GM19438 (cell line): ENCODE results near the gene GARNL3.

Source experiments
- ATAC-seq: cut with Tn5 transposase; IDR thresholded peaks from one replicate; pipeline ENCODE4 v1.9.1; 2021; ENCODE audit warnings: low read depth; ENCODE audit not compliant: unreplicated experiment

Gene GARNL3

GRCh38 chr9:127341152-127341551, 76.6 kb downstream of the GARNL3 start:
- no peak for ATAC-seq

- ATAC-seq = no peak
Measured at GRCh38 chr9:127344368-127345000, 79.9 kb downstream of the GARNL3 start.

GRCh38 chr9:127345566-127345965, 81.0 kb downstream of the GARNL3 start:
- no peak for ATAC-seq

GRCh38 chr9:127346584-127346983, 82.0 kb downstream of the GARNL3 start:
- ATAC-seq = no peak

- no peak for ATAC-seq
Measured at GRCh38 chr9:127347831-127348776, 83.5 kb downstream of the GARNL3 start.

GRCh38 chr9:127349483-127350113, 85.0 kb downstream of the GARNL3 start:
- no peak for ATAC-seq

GRCh38 chr9:127351182-127352166, 86.9 kb downstream of the GARNL3 start:
- ATAC-seq = no peak

GRCh38 chr9:127353882-127354281, 89.3 kb downstream of the GARNL3 start:
- ATAC-seq = no peak

GRCh38 chr9:127356906-127357305, 92.3 kb downstream of the GARNL3 start:
- ATAC-seq = no peak

GRCh38 chr9:127358023-127358535, 93.5 kb downstream of the GARNL3 start:
- no peak for ATAC-seq

GRCh38 chr9:127358770-127359169, 94.2 kb downstream of the GARNL3 start:
- no peak for ATAC-seq

- no peak for ATAC-seq
Measured at GRCh38 chr9:127360250-127360649, 95.7 kb downstream of the GARNL3 start.

- ATAC-seq = no peak
Measured at GRCh38 chr9:127360829-127361228, 96.3 kb downstream of the GARNL3 start.

GRCh38 chr9:127361561-127361960, 97.0 kb downstream of the GARNL3 start:
- no peak for ATAC-seq

GRCh38 chr9:127362829-127363228, 98.3 kb downstream of the GARNL3 start:
- no peak for ATAC-seq

GRCh38 chr9:127365461-127365860, 100.9 kb downstream of the GARNL3 start:
- no peak for ATAC-seq

- ATAC-seq = no peak
Measured at GRCh38 chr9:127366594-127366993, 102.0 kb downstream of the GARNL3 start.

GRCh38 chr9:127368852-127369402, 104.4 kb downstream of the GARNL3 start:
- ATAC-seq = no peak

GRCh38 chr9:127369428-127369827, 104.9 kb downstream of the GARNL3 start:
- no peak for ATAC-seq

GRCh38 chr9:127370147-127370579, 105.6 kb downstream of the GARNL3 start:
- no peak for ATAC-seq
